Smooth muscle cell (in vitro differentiated cells): ENCODE results near the gene DNAJC15. TPM values are rescaled to one million over a fixed set of nuclear protein-coding genes. Genes with fewer than 3 reads are reported as not detected.

Source experiments
- DNase-seq: peaks from one replicate; lab custom pipeline; 2025; ENCODE audit not compliant: unreplicated experiment; lab: John Stamatoyannopoulos, UW
- H2AFZ ChIP-seq: fragments of 200-600 bp; sonication (generic); 2 replicates; pipeline ENCODE4 v1.6.0; 2016; ENCODE audit warnings: antibody characterized with exemption, low read depth, mild to moderate bottlenecking
- H3F3A ChIP-seq: fragments of 200-600 bp; sonication (generic); 2 replicates; pipeline ENCODE4 v1.6.0; 2017; ENCODE audit warnings: antibody characterized with exemption, low read depth
- H3K27ac ChIP-seq: fragments of 200-600 bp; sonication (generic); 2 replicates; pipeline ENCODE4 v1.5.1; 2016; ENCODE audit warnings: low read depth, mild to moderate bottlenecking
- H3K27me3 ChIP-seq: fragments of 200-600 bp; sonication (generic); 2 replicates; pipeline ENCODE4 v1.6.1; 2016; ENCODE audit warnings: low read depth, mild to moderate bottlenecking
- H3K36me3 ChIP-seq: fragments of 200-600 bp; sonication (generic); 2 replicates; pipeline ENCODE4 v1.5.1; 2016; ENCODE audit warnings: low read depth
- H3K4me1 ChIP-seq: fragments of 200-600 bp; sonication (generic); 2 replicates; pipeline ENCODE4 v1.5.1; 2016; ENCODE audit warnings: low read depth
- H3K4me2 ChIP-seq: fragments of 200-600 bp; sonication (generic); 2 replicates; pipeline ENCODE4 v1.6.0; 2016; ENCODE audit warnings: mild to moderate bottlenecking
- H3K4me3 ChIP-seq: fragments of 200-600 bp; sonication (generic); 2 replicates; pipeline ENCODE4 v1.5.1; 2016; ENCODE audit warnings: mild to moderate bottlenecking
- H3K79me2 ChIP-seq: fragments of 200-600 bp; sonication (generic); 2 replicates; pipeline ENCODE4 v1.6.0; 2016; ENCODE audit warnings: low read depth, mild to moderate bottlenecking
- H3K9ac ChIP-seq: fragments of 200-600 bp; sonication (generic); 2 replicates; pipeline ENCODE4 v1.6.0; 2016; ENCODE audit warnings: low read depth
- H3K9me3 ChIP-seq: fragments of 200-600 bp; sonication (generic); replicated peaks from 2 replicates; pipeline ENCODE4 v1.5.1; 2016; ENCODE audit warnings: low read depth
- H4K20me1 ChIP-seq: fragments of 200-600 bp; sonication (generic); 2 replicates; pipeline ENCODE4 v1.6.0; 2016; ENCODE audit warnings: low read depth
- WGBS: methylation state at CpG from one replicate; pipeline ENCODE4 v1.1.7; 2016; ENCODE audit warnings: low lambda C conversion rate; 5-methylcytosine and 5-hydroxymethylcytosine counted together
- polyA plus RNA-seq: library from polyadenylated mRNA; unstranded; fragments of >200 nt; fragmentation: Nextera tagmentation; extraction: Ambion mirVana; gene quantifications from 2 replicates; pipeline ENCODE4 v1.2.1, GENCODE V29; 2016
- total RNA-seq: library from RNA; depleted of rRNA; stranded (reverse); fragments of >200 nt; gene quantifications from 2 replicates; pipeline ENCODE4 v1.2.3, GENCODE V29; 2014
- TF ChIP-seq, protein P1 (sequence below): fragments of 200-600 bp; sonication (generic); IDR thresholded peaks from 2 replicates; pipeline ENCODE4 v1.5.1; 2017; ENCODE audit warnings: borderline replicate concordance, mild to moderate bottlenecking, antibody characterized with exemption; ENCODE audit not compliant: insufficient read depth, poor library complexity, severe bottlenecking

DNAJC15 gene
- total and polyA plus RNA-seq, 2 experiments from 2014 or later, result 4.4 to 6.9 TPM

DNA sequence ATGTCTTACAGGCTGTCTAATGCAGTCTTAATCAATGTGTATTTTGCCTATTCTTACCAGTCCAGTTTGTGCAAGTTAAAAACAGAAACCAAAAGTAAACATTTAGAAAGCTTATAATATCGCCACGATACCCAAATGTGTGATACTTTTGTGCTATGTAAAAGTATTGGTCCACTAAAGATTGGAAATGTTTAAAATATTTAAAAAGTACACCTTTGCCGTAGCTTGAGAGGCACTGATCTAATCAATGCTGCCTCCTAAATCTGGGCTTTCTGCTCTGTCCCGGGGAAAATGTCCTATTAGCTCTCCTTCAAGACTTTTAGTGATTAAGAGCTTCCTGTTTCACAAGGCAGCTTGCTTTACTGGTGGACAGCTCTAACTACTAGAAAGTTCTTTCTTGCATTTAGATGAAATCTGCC is 64.7 kb downstream of the DNAJC15 start:
- Histone ChIP-seq H3K27me3 (no peaks in the 10 kb centered on the region), H3K36me3 (no peaks in the 10 kb centered on the region), H3K79me2 (no peaks in the 10 kb centered on the region), H3K4me2 (peak overlapping the region; percentile 40), H3F3A (no peaks in the 10 kb centered on the region), H3K9ac (no peak overlapping the region), H2AFZ (peak overlapping the region; percentile 60), H3K4me3 (peak overlapping the region; percentile 28), H3K27ac (no peak overlapping the region), H3K9me3 (no peaks in the 10 kb centered on the region), H4K20me1 (no peaks in the 10 kb centered on the region), H3K4me1 (no peaks in the 10 kb centered on the region)
- 66% methylated on average over 4 of the region's 4 CpGs for WGBS
- DNase-seq, result no peak
- TF ChIP-seq, protein P1, sequence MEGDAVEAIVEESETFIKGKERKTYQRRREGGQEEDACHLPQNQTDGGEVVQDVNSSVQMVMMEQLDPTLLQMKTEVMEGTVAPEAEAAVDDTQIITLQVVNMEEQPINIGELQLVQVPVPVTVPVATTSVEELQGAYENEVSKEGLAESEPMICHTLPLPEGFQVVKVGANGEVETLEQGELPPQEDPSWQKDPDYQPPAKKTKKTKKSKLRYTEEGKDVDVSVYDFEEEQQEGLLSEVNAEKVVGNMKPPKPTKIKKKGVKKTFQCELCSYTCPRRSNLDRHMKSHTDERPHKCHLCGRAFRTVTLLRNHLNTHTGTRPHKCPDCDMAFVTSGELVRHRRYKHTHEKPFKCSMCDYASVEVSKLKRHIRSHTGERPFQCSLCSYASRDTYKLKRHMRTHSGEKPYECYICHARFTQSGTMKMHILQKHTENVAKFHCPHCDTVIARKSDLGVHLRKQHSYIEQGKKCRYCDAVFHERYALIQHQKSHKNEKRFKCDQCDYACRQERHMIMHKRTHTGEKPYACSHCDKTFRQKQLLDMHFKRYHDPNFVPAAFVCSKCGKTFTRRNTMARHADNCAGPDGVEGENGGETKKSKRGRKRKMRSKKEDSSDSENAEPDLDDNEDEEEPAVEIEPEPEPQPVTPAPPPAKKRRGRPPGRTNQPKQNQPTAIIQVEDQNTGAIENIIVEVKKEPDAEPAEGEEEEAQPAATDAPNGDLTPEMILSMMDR, result no peak

DNA sequence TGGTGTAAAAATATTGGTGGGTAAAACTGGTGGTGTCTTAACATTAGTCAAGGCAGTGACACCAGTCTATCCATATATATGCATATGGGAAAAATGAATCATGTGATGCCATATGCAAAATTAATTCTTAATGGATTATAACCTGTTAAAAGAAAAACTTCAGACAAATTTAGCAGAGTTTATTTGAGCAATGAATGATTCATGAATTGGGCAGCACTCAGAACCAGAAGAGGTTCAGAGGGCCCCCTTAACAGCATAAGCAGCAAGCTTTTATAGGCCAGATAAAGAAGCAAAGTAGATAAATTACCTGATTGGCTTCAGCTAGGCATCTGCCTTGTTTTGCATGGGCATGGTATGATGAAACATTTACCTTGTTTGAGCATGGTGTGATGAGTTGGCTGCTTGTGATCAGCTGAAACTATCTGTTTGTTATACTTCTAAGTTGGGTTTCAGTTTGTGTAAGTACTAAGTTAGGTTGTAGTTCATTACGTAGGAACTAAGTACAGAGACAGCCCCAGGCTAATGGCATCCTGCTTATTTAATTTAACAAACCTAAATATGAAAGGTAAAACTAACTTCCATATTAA is 66.6 kb downstream of the DNAJC15 start:
- Histone ChIP-seq H3K79me2 (no peaks in the 10 kb centered on the region), H3K27me3 (no peaks in the 10 kb centered on the region), H3K4me1 (no peaks in the 10 kb centered on the region), H3K27ac (no peak overlapping the region), H2AFZ (no peak overlapping the region), H3K4me3 (no peak overlapping the region), H3K36me3 (no peaks in the 10 kb centered on the region), H3K4me2 (no peak overlapping the region), H4K20me1 (no peaks in the 10 kb centered on the region), H3K9me3 (no peaks in the 10 kb centered on the region), H3K9ac (no peak overlapping the region), H3F3A (no peaks in the 10 kb centered on the region)
- WGBS, result 100% methylated on average over 1 of the region's 1 CpG
- TF ChIP-seq, protein P1, result no peak
- DNase-seq, result no peak

DNA sequence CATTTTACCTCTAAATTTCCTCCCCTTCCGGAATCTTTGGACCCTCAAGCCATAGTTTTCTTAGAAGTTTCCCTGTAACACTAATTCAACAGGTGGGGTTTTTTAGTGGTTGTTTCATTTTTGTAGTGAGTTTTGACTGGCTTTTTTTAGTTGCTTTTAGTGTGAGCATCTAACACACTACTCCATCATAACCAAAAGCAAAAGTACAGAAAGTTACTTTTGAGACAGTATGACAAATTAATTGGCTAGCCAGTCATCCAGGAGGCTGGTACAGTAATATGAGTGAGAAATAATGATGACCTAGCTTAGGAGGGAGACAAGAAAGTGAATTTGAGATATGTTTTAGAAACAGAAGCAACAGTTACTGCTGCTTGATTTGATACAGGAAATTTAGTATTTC is 71.5 kb downstream of the DNAJC15 start:
- Histone ChIP-seq H3F3A (no peaks in the 10 kb centered on the region), H4K20me1 (no peaks in the 10 kb centered on the region), H3K27ac (no peak overlapping the region), H3K4me1 (no peaks in the 10 kb centered on the region), H3K9me3 (no peaks in the 10 kb centered on the region), H3K9ac (no peak overlapping the region), H3K4me2 (no peak overlapping the region), H3K79me2 (no peaks in the 10 kb centered on the region), H3K4me3 (no peak overlapping the region), H3K27me3 (no peaks in the 10 kb centered on the region), H2AFZ (no peak overlapping the region), H3K36me3 (no peaks in the 10 kb centered on the region)
- TF ChIP-seq, protein P1, result no peak
- 91% methylated on average over 1 of the region's 1 CpG for WGBS
- DNase-seq, result no peak
